Measurements from ENCODE around the gene OR51S1.
"Not testable (repeated sequence)": the region's sequence is repeated elsewhere in the genome, so short reads cannot be mapped to it uniquely, and the experiment has no call there.

The OR51S1 gene

GRCh38 chr11:4801316-4801715, 47.7 kb downstream of the OR51S1 start:
- not testable (repeated sequence) for DNase-seq

- DNase-seq, result no peak
These were observed 50.4 kb downstream of the OR51S1 start for GRCh38 chr11:4798427-4799183.

Measured in NCI-H2081 treated with DMSO at 0.1 percent for 48 hours (cell line).